ENCODE data around the gene SMG5.

DNA sequence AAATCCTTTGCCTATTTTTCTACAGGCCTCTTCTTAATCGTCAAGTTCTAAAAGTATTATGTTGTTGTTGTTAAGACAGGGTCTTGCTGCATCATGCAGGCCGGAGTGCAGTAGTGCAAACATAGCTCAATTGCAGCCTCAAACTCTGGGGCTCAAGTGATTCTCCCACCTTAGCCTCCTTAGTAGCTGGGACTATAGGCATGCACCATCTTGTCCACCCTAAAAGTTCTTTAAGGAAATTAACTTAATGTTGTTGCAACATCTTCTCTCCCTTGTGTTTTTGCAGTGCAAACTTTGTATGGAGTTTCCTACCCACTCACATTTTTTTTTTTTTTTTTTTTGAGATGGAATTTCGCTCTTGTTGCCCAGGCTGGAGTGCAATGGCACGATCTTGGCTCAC, 20.6 kb upstream of the SMG5 start:
- TF ChIP-seq, protein P1, sequence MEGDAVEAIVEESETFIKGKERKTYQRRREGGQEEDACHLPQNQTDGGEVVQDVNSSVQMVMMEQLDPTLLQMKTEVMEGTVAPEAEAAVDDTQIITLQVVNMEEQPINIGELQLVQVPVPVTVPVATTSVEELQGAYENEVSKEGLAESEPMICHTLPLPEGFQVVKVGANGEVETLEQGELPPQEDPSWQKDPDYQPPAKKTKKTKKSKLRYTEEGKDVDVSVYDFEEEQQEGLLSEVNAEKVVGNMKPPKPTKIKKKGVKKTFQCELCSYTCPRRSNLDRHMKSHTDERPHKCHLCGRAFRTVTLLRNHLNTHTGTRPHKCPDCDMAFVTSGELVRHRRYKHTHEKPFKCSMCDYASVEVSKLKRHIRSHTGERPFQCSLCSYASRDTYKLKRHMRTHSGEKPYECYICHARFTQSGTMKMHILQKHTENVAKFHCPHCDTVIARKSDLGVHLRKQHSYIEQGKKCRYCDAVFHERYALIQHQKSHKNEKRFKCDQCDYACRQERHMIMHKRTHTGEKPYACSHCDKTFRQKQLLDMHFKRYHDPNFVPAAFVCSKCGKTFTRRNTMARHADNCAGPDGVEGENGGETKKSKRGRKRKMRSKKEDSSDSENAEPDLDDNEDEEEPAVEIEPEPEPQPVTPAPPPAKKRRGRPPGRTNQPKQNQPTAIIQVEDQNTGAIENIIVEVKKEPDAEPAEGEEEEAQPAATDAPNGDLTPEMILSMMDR (IDR thresholded peaks at IDR 0.05), result no peak
- TF ChIP-seq EZH2 (IDR thresholded peaks at IDR 0.05; ENCODE audit: borderline replicate concordance, insufficient read depth, low read depth, low read length, poor library complexity, severe bottlenecking), result no peak

Data from B cell (primary cell).